ENCODE results near the gene RAD51D. TPM values are rescaled to one million over a fixed set of nuclear protein-coding genes. Genes with fewer than 3 reads are reported as not detected.

RAD51D gene
- polyA plus RNA-seq, 2 of the 4 experiments (the other 2 are of a cell fraction) = 18.4 to 23.8 TPM

DNA sequence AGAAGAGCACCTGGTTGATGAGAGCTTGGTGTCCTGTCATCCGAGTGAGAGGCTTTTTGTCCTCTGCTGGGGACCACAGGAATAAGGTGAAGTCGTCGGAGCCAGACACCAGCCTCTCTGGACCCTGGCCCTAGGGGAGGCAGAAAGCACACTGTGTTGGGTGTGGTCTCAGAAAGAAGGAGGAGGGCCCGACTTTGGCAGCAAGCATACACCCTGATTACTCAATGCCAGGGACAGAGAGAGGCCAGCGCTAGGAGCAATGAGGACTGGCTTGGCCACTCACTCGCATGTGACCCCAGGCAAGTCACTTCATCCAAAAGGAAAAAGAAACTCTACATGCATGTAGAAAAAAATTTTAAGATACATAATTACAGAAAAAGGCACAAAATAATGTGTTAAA is 15.7 kb upstream of the RAD51D start:
- TF ChIP-seq FOXS1 (CRISPR knock-in tag; IDR thresholded peaks at IDR 0.05) (no peak), CEBPB (IDR thresholded peaks at IDR 0.05) (no peak), HMGXB4 (CRISPR knock-in tag; IDR thresholded peaks at IDR 0.05; ENCODE audit: borderline replicate concordance) (no peak)
- TF ChIP-seq, protein P1, sequence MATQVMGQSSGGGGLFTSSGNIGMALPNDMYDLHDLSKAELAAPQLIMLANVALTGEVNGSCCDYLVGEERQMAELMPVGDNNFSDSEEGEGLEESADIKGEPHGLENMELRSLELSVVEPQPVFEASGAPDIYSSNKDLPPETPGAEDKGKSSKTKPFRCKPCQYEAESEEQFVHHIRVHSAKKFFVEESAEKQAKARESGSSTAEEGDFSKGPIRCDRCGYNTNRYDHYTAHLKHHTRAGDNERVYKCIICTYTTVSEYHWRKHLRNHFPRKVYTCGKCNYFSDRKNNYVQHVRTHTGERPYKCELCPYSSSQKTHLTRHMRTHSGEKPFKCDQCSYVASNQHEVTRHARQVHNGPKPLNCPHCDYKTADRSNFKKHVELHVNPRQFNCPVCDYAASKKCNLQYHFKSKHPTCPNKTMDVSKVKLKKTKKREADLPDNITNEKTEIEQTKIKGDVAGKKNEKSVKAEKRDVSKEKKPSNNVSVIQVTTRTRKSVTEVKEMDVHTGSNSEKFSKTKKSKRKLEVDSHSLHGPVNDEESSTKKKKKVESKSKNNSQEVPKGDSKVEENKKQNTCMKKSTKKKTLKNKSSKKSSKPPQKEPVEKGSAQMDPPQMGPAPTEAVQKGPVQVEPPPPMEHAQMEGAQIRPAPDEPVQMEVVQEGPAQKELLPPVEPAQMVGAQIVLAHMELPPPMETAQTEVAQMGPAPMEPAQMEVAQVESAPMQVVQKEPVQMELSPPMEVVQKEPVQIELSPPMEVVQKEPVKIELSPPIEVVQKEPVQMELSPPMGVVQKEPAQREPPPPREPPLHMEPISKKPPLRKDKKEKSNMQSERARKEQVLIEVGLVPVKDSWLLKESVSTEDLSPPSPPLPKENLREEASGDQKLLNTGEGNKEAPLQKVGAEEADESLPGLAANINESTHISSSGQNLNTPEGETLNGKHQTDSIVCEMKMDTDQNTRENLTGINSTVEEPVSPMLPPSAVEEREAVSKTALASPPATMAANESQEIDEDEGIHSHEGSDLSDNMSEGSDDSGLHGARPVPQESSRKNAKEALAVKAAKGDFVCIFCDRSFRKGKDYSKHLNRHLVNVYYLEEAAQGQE (IDR thresholded peaks at IDR 0.05) = no peak
- no peak overlapping the region for H3K4me2 ChIP-seq
- ChIA-PET POLR2A (no interaction called here), CTCF (interaction anchor here (0.5 to 1.2 kb wide), 2 partner anchors 19 to 691 kb away, joined by 3 to 4 read pairs; no protein-coding TSS in a partner anchor)
- no peaks in the 10 kb centered on the region for H3K9me3 ChIP-seq
- WGBS (ENCODE audit: missing lambda C conversion rate) = 88% methylated on average over 6 of the region's 6 CpGs
- DNase-seq (ENCODE audit: low read depth in 1 of 2, low spot score in 1 of 2) = no peak
- peaks cover under 1% of the 10 kb centered on the region; the same call in 1 of the 3 replicates for H3K4me1 ChIP-seq
- H3K4me3 ChIP-seq = no peak overlapping the region
- no peak for FAIRE-seq
- no peak for ATAC-seq
- no peak overlapping the region for H3K27ac ChIP-seq

DNA sequence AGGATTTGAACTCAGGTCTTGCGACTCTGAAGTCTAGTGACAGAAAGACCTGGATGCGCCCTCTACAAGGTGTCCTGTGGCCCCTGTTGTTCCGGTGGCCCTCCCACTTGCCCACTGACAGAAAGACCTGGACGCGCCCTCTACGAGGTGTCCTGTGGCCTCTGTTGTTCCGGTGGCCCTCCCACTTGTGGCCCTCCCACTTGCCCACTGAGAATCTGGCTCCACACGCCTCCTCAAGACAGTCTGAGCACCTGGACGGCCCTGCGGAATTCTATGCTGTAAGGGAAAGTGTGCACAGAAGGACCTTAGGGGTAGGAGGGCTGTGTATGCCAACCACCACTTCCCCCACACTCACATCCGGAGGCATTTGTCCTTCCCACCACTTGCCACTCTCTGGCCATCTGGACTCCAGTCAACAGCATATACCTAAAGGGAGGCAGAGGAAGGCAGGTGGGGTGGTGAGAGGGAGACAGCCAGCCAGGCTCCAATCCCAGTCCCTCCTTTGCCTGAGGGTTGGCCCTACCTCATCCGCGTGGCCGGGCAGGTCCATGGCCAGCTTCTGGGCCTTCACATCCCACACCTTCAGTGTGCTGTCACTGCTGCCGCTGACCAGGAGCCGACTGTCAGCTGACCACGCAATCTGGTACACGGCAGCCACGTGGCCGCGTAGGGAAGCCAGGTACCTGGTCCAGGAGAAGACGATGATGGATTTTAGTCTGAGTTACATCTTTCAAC is 13.3 kb upstream of the RAD51D start:
- POLR2A ChIA-PET = no interaction called here
- H3K4me3 ChIP-seq = no peak overlapping the region
- H3K4me2 ChIP-seq = no peak overlapping the region
- no peak overlapping the region for H3K27ac ChIP-seq
- no peak for ATAC-seq
- DNase-seq (ENCODE audit: low read depth in 1 of 2, low spot score in 1 of 2) = no peak
- no peaks in the 10 kb centered on the region for H3K4me1 ChIP-seq
- no peak for TF ChIP-seq MYC (IDR thresholded peaks at IDR 0.05; ENCODE audit: borderline replicate concordance, low read length)
- FAIRE-seq = no peak
- no peaks in the 10 kb centered on the region for H3K9me3 ChIP-seq
- 95% methylated on average over 22 of the region's 22 CpGs for WGBS (ENCODE audit: missing lambda C conversion rate)
- CTCF ChIA-PET = interaction anchor here (0.5 to 7.1 kb wide), 4 partner anchors 9 to 430 kb away, joined by 3 to 69 read pairs (median 4); partner anchors contain the start of gene RAD51D

DNA sequence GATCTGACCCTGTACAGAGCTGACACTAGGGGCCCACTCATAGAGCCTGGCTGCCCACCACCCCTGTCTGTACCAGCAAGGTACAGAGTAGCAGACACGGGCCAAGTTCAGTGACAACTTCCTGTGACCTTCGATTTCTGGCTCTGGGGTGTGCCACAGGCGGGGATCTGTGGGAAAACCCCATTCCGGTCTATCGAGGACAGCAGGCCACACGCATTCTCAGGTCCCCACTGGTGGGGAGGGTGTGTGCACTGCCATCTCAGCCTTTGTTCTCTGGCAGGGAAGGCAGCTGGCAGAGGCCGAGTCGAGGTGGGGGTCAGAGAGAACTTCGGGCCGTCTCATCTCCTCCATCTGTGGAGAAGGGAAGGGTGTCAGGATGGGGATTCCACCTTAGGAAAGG is 12.4 kb upstream of the RAD51D start:
- CTCF ChIA-PET = interaction anchor here (7.1 kb wide), 1 partner anchor 13 kb away, joined by 69 read pairs; the partner anchor contains the start of gene RAD51D
- TF ChIP-seq RFX5 (IDR thresholded peaks at IDR 0.05) (no peak), MAFK (IDR thresholded peaks at IDR 0.05; ENCODE audit: partially characterized antibody) (no peak), CBX2 (IDR thresholded peaks at IDR 0.05; ENCODE audit: borderline replicate concordance, low read depth) (no peak), CHD2 (IDR thresholded peaks at IDR 0.05; ENCODE audit: low read length, partially characterized antibody) (no peak), SMC3 (IDR thresholded peaks at IDR 0.05) (no peak), ZSCAN20 (CRISPR knock-in tag; IDR thresholded peaks at IDR 0.05) (no peak), TP53 (CRISPR knock-in tag; IDR thresholded peaks at IDR 0.05) (no peak), NR3C1 (IDR thresholded peaks at IDR 0.05) (no peak), CHD4 (IDR thresholded peaks at IDR 0.05; ENCODE audit: borderline replicate concordance) (no peak), EP300 (IDR thresholded peaks at IDR 0.05) (no peak), RARB (CRISPR knock-in tag; IDR thresholded peaks at IDR 0.05) (no peak), MYC (IDR thresholded peaks at IDR 0.05; ENCODE audit: borderline replicate concordance, low read length) (no peak), POLR2A (IDR thresholded peaks at IDR 0.05; ENCODE audit: low read length) (no peak), PHF8 (IDR thresholded peaks at IDR 0.05; ENCODE audit: borderline replicate concordance, low read depth) (no peak), FOSL2 (IDR thresholded peaks at IDR 0.05) (no peak), FOSL2 (CRISPR knock-in tag; IDR thresholded peaks at IDR 0.05) (no peak)
- TF ChIP-seq, protein P1 (IDR thresholded peaks at IDR 0.05) = no peak
- ATAC-seq = no peak
- Histone ChIP-seq H3K4me3 (no peak overlapping the region), H3K4me1 (no peaks in the 10 kb centered on the region), H3K9me3 (no peaks in the 10 kb centered on the region), H3K27ac (no peak overlapping the region), H3K4me2 (no peak overlapping the region)
- 81% methylated on average over 10 of the region's 10 CpGs for WGBS (ENCODE audit: missing lambda C conversion rate)
- POLR2A ChIA-PET = no interaction called here
- DNase-seq (ENCODE audit: low read depth in 1 of 2, low spot score in 1 of 2) = no peak
- no peak for FAIRE-seq
